GM12892 (cell line): ENCODE measurements around the gene RALB.

Experiments used
- POLR2A ChIP-seq: IDR thresholded peaks from 2 replicates; pipeline ENCODE4 v1.6.1; 2011; ENCODE audit warnings: low read depth, low read length, control low read depth
- POLR2AphosphoS5 ChIP-seq: IDR thresholded peaks from 2 replicates; pipeline ENCODE4 v1.6.1; 2011; ENCODE audit warnings: low read depth, low read length, control low read depth
- TAF1 ChIP-seq: IDR thresholded peaks from 2 replicates; pipeline ENCODE4 v1.6.1; 2011; ENCODE audit warnings: low read depth, mild to moderate bottlenecking, control low read depth, low read length, borderline replicate concordance

GRCh38 chr2:120210270-120210693, 42.4 kb upstream of the RALB start:
- TF ChIP-seq POLR2A = no peak
- TF ChIP-seq POLR2AphosphoS5 = no peak
- TF ChIP-seq TAF1 = no peak
